GM12872 (cell line): ENCODE data around the gene LMNB1.

ENCODE experiments used
- TF ChIP-seq, protein P1 (sequence below): IDR thresholded peaks from 3 replicates; pipeline ENCODE4 v1.5.1; 2011; ENCODE audit warnings: low read depth, mild to moderate bottlenecking, low read length, moderate library complexity; ENCODE audit not compliant: insufficient read depth

LMNB1 gene

DNA sequence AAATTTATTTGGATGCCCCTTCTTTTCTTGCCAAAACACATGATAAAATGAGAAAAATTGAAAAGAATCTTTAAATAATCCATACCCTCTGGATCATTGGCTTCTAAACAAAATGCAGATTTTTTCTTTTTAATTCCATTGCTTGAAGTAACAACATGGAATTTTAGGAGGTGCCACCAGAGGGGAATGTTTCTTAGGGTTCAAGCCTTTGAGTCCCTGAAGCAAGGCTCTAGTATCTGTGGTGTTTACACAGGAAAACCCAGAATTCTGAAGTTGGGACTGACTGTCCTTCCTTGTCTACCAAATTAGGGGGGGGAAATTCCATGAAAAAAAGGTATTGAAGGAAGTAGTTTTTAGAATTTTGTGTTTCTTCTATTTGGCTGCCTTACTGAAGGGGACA, 69.4 kb downstream of the LMNB1 start:
- TF ChIP-seq, protein P1, sequence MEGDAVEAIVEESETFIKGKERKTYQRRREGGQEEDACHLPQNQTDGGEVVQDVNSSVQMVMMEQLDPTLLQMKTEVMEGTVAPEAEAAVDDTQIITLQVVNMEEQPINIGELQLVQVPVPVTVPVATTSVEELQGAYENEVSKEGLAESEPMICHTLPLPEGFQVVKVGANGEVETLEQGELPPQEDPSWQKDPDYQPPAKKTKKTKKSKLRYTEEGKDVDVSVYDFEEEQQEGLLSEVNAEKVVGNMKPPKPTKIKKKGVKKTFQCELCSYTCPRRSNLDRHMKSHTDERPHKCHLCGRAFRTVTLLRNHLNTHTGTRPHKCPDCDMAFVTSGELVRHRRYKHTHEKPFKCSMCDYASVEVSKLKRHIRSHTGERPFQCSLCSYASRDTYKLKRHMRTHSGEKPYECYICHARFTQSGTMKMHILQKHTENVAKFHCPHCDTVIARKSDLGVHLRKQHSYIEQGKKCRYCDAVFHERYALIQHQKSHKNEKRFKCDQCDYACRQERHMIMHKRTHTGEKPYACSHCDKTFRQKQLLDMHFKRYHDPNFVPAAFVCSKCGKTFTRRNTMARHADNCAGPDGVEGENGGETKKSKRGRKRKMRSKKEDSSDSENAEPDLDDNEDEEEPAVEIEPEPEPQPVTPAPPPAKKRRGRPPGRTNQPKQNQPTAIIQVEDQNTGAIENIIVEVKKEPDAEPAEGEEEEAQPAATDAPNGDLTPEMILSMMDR, result no peak

DNA sequence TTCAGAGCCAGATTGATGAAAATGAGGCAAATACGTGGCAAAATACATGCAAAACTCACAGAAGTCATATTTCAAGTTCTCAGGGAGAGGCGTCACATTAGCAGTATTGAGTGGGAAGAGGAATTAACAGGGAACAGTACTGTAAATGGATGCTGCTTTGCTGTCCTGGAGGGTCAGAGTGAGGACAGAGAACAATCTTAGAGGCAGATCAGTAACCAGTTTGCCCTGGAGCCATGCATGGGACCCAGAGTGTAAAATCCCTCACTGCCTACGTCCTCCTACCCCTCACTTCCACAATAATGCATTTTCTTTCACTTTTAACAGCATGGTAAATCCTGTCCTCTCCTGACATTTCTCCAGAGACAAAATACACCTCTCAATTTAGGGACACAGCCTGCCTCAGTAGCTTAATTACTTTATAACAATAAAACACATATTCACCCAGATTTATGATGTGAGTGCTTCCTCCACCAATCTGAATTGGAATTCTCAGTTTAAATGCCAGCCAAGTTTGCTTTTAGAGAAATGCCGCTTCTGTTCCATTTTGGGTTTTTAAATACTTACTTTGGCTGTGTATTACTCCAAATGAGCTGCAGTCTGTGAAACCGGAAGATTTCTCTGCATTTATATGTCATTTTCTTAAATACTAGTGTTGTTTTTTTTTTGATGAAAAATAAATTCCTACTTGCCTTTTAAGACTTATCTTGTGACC, 70.0 kb downstream of the LMNB1 start:
- TF ChIP-seq, protein P1, result no peak

DNA sequence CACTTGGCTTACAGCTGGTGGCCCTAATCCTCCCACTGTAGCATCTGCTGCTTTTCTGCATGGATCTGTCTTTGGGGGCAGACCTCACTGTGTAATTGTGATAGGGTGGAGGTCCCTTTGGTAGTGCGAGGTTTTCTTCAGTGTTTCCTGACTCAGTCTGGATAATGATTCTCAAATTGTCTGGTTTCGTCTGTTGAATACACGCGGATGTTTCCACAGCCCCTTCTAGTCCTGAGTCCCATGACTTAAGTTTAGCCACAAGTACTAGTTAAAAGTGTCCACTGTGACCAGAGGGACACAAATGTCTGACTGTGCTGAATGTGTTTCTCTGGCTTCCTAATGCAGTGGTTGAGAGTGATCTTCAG, 70.5 kb downstream of the LMNB1 start:
- TF ChIP-seq, protein P1, result no peak

DNA sequence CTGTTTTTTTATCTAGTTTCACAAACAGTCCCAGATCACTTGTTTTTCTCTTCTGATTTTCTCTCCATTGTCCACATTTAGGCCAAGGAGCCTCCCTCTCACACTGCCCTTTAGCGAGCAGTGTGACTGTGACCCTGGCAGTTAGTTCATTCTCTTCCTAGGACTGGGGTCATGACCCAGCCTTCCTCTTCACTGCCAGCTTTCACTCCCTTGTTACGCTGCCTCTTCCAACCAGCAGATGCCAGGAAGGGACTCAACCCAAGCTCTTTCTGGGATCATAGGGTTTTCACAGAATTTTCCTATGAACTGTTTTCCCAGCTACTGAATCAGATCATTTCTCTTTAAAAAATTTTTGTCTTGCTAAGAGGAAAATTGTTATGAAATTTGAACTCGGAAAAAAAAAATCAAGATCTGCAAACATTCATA, 70.9 kb downstream of the LMNB1 start:
- TF ChIP-seq, protein P1, result no peak

DNA sequence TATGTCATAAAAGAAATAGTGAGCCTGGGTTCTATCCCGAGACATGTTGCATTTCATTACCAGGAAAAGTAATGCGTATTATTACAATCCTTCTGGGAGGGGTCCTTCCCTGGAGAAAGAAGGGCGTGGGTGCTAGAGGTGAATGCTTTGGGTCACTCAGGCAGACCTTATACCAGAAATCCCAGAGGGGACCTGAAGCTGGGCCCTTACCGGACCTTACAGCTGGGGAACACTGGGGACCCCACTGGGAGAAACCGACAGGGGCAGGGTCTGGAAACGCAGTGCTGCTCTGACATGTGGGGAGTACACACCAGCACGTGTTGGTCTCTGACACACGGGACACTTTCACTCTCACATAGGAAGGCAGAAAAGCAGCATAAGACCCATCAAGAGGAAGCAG, 71.3 kb downstream of the LMNB1 start:
- TF ChIP-seq, protein P1, result no peak

DNA sequence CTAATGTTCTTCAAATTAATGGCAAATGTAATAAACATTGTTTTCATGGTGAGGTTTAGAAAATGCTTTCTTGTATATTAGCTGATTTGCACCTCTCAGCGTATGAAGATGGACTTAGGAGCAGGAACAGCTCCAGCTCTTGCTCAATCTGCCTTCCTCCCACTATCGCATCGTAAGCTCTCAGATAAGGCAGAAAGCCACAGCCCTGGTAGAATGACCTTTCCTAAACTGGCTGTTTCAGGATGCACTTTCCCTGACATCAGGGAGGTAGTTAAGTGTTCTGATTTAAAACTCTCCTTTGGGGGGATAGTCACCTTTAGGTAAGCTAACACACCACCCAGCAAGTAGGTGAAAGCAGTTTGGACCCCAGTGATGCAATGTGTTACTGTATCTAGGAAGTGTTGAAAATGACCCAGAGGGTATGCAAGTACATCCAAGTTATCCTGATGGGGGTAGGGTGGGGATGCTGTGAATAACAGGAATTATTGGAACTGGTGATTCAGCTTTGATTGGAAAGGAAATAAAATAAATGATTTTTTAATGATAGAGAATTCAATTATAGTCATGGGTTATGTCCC, 72.3 kb downstream of the LMNB1 start:
- TF ChIP-seq, protein P1, result no peak

DNA sequence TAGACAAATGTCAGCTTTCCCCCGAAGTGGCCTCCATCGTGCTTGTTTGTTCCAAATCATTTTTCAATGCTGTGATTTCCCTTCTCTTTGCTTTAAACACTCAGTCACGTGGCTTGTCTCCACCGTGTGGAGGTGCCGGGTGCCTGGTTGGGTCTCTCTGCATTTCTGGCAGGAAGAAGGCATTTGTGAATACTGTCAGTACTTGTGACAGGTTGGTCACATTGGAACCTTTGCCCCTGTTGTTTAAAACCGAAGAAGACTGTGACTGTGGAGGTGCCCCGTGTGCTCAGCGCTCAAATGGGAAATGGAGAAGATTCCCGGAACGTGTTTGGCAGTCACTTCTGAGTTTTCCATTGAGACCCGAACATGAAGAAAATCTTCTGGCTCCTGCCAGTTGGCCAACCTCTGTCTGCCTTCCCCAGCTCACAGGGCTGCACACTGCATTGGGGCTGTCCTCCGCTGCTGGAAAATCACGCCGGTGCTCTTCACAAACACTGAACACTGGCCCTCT, 74.6 kb downstream of the LMNB1 start:
- TF ChIP-seq, protein P1, result no peak
